ENCODE data around the gene SWSAP1.
A peak's percentile ranks its signal among the peaks of the same experiment; 100 is the strongest.

The SWSAP1 gene

DNA sequence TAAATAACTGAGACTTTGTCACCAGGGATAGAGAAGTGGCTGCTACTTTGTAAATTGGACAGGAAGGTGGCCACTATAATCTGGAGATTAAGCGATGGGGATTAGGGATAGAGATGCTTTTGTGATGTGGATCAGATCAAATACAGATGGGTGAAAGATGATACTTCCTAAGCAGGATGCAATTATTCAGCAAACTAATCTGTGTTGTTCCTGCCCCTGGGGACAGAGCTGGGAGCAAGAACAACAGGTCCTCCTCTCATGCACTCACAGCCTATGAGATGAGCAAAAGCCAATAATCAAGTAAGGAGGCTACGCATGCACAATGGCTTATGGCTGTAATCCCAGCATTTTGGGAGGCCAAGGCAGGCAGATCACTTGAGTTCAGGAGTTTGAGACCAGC, 40.1 kb downstream of the SWSAP1 start:
- DNase-seq (ENCODE audit: low read depth): no peak

DNA sequence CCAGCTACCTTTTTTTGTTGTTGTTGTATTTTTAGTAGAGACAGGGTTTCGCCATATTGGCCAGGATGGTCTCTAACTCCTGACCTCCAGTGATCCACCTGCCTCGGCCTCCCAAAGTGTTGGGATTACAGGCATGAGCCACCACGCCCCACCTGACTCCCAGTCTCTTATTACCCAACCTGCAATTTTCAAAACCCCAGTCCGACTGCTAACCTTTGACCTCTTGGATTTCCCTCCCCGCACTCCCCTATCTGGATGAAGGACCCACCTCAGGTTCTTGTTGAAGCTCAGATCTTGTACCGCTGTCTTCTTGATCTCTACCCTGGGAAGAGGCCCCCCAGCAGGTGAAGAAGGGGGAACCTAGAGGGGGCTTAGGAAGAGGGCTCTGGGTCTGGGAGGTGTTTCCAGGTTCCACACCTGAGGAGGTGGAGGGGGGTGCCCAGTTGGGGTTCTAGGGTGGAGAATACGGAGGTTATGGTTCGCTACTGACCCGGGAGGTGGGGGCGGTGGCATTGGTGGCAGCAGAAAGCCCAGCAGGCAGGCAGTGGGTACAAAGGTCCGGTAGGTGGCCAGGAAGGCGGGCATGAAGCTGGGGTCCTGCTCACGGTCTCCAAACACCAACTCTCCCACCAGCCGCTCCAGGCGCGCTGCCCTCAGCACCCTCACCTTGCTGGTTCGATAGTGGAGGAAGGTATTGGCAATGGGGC, 42.0 kb downstream of the SWSAP1 start:
- no peak for DNase-seq (ENCODE audit: low read depth)

DNA sequence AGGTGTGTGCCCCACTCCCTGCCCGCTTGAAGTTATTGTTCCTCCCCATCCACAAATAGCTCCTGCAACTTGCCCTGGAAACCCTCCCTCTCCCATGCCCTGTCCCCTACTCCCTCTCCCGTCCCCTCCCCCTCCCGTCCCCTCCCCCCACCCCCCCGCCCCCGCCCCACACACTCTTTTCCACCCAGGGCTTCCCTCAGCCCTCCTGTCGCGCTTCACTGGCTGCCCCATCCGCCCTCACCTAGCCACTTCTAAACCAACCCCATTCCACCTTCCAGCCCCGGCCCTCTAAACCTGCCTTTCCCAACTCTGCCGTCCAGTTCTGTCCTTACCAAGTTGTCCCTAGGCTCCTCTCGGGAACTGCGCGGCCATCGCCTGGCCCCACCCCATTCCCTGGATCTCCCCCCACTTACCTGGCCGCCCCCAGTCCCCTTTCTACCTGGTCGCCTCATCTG, 43.7 kb downstream of the SWSAP1 start:
- DNase-seq (ENCODE audit: low read depth): no peak

DNA sequence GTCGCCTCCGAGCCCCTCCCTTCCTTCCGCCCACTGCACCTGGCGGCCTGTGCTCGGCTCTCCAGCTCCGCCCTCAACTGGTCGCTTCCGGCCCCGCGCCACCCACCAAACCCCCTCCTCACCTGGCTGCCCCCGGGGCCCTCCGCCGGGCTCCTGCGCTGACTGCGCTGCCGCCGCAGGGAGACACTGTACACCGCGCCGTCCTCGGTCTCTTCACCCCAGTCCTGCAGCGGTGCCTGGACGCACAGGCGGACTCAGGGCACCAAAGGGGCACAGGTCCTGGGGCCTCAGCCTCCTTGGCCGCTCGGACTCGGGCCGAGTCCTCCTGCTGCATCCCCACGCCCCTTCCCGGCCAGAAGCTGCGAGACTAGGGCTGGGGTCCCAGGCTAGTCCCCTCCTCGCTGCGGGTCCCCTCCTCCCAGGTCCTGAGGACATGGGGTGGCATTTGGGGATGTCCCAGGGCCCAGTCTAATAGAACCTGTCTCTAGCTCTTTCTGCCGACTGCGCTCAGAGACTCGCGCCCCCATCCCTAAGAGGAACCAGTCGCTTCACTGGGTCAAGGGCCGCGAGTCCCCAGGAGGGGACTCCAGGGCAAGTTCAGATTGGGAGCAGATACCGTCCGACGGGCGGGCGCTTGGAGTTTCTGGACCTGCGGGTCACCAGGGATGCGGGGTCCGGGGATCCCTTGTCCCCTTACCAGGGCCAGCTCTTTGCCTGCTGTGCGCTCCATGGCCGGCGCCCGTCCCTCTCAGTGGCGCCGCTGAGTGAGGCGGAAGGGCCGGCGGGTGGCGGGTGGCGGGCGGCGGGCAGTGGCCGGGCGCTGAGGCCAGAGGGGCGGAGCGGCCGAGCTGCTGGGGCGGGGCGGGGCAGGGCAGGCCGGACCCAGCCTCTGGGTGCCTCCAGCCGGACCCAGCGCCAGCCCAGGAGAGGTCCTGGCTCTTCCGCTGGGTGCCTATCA, 44.4 kb downstream of the SWSAP1 start, which contains the start of gene RGL3:
Gene RGL3 (minus strand): TSS at position 766 of the 958 bp plus-strand sequence. CDS start 36 bp downstream, at position 730.
- DNase-seq (ENCODE audit: low read depth): no peak

DNA sequence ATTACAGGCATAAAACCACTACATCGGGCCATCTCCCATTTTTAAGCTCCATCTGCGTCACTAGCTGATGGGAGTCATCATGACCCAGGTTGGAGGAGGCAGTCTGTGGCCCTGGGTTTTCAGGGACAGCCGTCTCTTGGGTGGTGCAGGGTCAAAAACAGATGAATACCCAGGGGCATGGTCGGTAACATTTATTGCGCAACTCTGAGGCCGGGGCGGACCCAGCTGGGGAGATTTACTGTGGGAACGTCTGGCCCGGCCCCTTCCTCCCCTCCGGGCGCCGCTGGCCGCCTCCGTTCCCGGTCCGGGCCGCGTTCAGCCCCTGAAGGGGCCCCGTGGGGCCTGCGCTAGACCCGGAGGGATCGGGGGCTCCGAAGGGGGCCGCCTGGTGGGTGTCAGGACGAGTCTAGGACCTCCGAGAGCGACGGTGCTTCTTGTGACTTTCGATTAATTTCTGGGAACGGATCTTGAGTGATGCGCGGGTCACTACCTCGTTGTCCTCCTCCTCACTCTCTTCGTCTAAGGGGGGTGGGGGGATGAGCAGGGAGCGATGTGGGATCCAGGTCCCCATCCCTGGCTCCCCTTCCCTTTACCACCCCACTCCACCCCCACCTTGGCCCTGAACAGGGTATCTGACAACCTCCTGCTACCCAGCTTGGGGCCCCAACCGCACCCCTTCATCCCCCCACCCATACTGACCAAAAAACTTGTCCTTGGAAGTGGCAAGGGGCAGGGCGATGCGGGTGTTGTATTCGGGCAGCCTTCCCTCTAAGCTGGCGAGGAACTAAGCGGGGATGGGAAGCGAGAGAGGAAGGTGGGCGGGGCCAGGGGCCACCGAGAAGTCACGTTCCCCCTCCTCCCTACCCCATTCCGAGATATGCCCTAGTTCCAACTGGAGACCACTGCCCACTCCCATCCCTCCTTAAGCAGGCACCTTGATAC, 46.2 kb downstream of the SWSAP1 start:
- no peak for DNase-seq (ENCODE audit: low read depth)

DNA sequence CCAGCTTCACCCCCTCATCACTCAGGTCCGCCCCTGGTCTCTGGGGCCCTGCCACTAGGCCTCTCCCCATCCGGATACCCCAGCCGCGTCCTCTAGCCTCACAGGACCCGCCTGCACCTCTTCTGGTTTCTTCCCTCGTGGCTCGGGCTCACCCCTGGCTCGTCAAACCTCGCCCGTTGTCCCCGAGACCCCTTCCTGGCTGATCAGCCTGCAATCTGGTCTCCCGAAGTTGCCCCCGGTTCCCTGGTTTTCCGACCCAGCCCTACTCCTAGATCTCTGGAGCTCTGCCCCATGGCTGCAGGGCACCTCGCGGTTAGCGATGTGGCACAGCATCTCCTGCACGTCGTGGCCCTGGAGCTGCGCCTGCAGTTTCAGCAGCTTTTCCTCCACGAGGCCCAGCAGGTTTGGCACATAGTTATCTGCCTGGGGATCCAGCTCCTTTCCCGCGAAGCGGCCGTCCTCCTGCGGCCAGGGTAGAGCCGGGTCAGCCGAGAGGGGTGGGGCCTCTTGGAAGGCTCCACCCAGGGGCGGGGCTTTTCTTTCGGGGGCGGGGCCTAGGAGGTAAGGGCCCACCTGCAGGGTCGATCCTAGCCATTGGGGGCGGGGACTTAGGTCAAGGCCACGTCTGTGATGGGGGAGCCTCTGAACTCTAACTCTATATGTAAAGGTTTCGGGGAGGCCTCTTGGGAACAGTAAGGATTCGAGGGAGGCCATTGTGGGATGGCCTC, 47.1 kb downstream of the SWSAP1 start:
- DNase-seq (ENCODE audit: low read depth): no peak

DNA sequence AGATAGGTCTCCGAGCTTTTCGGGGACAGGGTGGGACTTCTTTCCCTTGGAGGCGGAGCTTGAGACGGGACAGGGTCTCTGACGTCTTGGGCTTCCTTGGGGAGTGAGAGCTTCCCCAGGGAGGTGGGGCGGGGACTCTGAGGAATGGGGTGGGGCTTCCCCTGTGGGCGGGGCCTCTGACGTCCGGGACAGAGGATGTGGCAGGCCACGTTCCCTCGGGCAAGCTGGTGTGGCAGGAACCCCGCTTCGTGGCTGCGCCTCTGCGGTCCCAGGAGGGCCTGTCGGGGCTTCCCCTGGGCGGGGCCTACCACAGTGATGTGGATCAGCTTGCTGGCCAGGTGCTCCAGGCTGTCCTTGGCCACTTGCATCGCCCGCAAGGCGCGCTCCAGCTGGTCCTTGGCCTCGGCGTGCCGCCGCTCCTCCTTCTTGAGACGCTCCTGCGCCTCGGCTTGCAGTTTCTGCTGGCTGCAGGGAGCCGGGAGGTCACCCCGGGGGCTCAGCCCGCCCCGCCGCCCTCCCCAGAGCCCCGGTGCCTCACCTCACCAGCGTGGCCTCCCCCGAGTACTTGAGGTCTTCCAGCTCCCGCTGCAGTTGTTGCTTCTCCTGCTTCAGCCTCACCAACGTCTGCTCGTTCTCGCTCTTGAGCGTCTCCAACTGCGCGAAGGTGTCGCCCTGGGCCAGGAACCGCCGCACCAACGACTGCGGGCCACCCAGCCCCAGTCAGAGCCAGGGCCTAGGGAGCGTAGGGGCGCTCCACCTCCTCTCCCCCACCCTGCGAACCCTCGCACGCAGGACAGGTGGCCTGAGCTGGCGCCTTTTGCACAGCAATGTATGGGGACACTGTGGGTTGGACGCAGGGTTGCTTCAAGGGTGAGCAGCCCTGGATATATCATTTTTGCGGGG, 47.9 kb downstream of the SWSAP1 start:
- peak; percentile 43 for DNase-seq (ENCODE audit: low read depth)

DNA sequence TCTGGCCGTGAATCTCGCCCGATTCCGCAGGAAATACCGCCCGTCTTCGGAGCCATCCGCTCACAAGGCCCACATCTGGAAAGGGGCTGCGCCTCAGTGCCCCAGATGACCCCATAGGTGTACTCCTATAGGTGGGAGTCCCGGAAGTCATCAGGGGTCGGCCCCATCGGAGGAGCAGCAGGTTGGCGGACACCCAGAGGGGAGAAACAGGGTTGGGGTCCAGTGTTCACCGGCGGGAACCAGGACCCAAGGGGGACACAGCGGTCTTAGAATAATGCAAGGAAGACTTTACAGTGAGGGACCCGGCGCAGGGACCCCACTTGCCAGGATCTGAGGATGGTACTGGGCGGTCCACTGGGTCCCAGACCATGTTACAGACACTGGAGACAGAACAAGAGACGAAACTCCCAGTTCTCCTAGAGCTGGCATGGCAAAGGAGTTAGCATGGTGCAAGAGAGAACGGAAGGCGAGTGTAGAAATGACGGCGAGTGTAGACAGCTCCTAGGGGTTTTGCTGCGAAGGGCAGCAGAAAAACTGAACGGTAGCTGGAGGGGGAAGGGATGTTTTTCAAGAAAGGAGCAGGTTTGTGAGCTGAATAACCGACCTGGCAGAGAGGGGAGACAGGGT, 48.8 kb downstream of the SWSAP1 start:
- DNase-seq (ENCODE audit: low read depth): no peak

DNA sequence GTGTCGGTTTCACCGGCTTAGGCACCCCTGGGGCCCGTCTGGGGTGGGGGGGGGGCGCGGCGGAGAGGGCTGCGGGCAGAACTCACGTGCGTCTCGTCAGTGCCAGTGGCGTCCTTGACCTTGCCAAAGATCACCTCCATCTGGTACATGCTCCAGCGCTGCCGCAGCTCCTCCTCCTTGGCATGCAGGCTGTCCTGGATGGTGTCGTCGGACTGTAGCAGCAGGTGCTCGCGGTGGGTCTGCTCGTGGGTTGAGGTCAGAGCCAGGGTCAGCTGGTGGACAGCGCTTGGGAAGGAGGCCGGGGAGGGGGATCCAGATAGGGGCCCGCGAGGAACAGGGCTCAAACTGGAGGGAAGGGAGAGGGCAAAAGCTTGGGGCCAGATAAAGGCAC, 49.3 kb downstream of the SWSAP1 start:
- DNase-seq (ENCODE audit: low read depth): no peak

Measured in stimulated activated CD8-positive, alpha-beta memory T cell treated with anti-CD3 and anti-CD28 coated beads, Interleukin-12 subunit alpha, Interleukin-12 subunit beta, amount 100 ng/mL, for 4 hours (primary cell).